ENCODE measurements around the gene HTR1A. TPM values are rescaled to one million over a fixed set of nuclear protein-coding genes. Genes with fewer than 3 reads are reported as not detected.

The HTR1A gene
- total RNA-seq, 4 donors from 2014 or later = not detected

DNA sequence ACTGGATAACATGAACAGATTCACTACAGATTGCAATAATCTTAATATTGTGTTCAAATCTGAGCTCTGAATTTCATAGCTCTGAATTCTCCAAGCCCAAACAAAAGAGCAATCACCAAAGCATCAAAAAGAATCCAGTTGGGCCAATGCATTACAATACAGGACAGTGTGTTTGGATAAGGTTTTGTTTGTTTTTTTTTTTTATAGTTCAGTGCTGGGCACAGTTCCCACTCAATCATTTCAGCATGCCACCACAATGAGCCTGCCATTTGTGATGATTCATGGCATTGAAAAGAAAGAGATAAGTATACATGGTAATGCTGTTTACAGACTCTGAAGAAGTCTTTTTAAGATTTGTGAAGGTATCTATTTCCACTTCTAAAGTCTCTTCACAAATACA lies 1.7 kb upstream of the HTR1A start:
- H3K4me3 ChIP-seq = no peak overlapping the region
- no peak for TF ChIP-seq POLR2A (IDR thresholded peaks at IDR 0.05)
- TF ChIP-seq, protein P1, sequence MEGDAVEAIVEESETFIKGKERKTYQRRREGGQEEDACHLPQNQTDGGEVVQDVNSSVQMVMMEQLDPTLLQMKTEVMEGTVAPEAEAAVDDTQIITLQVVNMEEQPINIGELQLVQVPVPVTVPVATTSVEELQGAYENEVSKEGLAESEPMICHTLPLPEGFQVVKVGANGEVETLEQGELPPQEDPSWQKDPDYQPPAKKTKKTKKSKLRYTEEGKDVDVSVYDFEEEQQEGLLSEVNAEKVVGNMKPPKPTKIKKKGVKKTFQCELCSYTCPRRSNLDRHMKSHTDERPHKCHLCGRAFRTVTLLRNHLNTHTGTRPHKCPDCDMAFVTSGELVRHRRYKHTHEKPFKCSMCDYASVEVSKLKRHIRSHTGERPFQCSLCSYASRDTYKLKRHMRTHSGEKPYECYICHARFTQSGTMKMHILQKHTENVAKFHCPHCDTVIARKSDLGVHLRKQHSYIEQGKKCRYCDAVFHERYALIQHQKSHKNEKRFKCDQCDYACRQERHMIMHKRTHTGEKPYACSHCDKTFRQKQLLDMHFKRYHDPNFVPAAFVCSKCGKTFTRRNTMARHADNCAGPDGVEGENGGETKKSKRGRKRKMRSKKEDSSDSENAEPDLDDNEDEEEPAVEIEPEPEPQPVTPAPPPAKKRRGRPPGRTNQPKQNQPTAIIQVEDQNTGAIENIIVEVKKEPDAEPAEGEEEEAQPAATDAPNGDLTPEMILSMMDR (IDR thresholded peaks at IDR 0.05) = no peak
- H3K27me3 ChIP-seq = peaks cover 0 to 38% (median 9%) of the 10 kb centered on the region in 4 donors
- intact Hi-C loops (cut with DNase I) = loop anchor here (10.0 kb wide), 1 partner anchor 559 kb away; no protein-coding TSS in a partner anchor
- no peaks in the 10 kb centered on the region for H3K36me3 ChIP-seq
- H3K27ac ChIP-seq = no peak overlapping the region
- H3K4me1 ChIP-seq = no peaks in the 10 kb centered on the region
- no peak for DNase-seq
- H3K9me3 ChIP-seq = peaks cover 0 to 8% (median 0%) of the 10 kb centered on the region in 3 donors

DNA sequence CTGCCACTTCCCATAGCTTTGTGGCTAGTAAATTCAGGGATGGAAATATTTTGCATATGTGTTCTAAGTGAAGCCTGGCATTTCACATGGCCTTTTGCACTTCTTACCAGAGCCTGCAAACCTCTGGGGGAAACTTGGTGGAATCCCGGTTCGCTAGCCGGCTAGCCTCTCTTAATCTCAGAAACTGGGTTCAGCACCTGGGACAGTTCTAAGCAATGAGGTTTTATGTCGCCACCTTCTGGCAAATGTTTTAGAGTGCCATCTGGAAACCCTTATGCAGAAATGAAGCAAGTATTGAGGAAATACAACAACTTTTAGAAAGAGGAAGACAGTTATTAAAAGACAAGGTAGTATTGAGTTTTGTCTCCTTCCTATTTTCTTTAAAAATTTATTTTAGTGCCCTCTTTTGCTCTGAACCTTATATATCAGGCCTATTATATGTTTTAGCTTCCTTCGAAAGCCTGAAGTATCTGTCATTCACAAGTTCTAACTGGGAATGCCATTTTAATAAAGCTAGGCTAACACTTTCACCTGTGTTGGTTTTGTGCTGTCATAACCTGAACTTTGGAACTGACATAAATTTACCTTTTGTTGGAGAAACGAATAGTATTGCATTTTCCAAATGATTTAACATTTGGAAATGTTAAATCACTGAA lies 963 bp upstream of the HTR1A start:
- intact Hi-C loops (cut with DNase I) = loop anchor here (10.0 kb wide), 1 partner anchor 558 kb away; no protein-coding TSS in a partner anchor
- Histone ChIP-seq H3K4me1 (no peaks in the 10 kb centered on the region), H3K36me3 (no peaks in the 10 kb centered on the region), H3K27ac (no peak overlapping the region), H3K9me3 (peaks cover 0 to 8% (median 0%) of the 10 kb centered on the region in 3 donors), H3K4me3 (no peak overlapping the region), H3K27me3 (peaks cover 0 to 45% (median 9%) of the 10 kb centered on the region in 4 donors)
- no peak for DNase-seq
- TF ChIP-seq, protein P1 (IDR thresholded peaks at IDR 0.05) = peak in 4 of 6 experiments; percentile 9 to 45 (median 19)
- TF ChIP-seq POLR2A (IDR thresholded peaks at IDR 0.05) = no peak
- 18 to 26% methylated on average over 6 of the region's 6 CpGs for WGBS, 2 donors

DNA sequence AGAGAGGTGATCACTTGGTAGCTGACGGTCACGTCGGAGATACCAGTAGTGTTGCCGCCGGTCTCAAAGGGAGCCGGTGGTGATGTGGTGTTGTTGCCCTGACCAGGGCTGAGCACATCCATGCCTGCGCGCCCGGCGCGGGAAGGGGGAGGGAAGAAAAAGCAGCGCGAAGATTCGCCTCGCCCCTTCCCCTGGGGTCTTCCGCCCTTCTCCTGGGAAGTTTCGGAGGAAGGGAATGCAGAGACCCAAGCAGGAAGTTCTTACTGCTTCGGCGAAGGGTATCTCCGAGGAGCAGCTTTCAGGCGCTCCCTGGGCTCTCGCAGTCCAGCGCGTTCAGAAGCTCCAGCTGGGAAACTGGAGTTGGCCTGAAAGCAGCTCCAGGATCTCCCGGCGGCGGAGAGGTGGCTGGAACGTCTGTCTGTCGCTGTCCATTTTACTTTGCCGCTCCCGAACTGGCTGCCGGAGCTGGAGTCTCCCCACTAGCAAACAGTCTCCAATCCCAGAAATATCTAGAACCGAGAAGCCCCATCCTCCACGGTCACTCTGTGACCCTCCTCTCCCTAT lies 565 bp downstream of the HTR1A start:
- no peak for DNase-seq
- intact Hi-C loops (cut with DNase I) = loop anchor here (10.0 kb wide), 1 partner anchor 557 kb away; no protein-coding TSS in a partner anchor
- TF ChIP-seq POLR2A (IDR thresholded peaks at IDR 0.05) = no peak
- TF ChIP-seq, protein P1 (IDR thresholded peaks at IDR 0.05) = no peak
- Histone ChIP-seq H3K4me3 (no peak overlapping the region), H3K4me1 (no peaks in the 10 kb centered on the region), H3K27ac (no peak overlapping the region), H3K9me3 (peaks cover 0 to 8% (median 0%) of the 10 kb centered on the region in 3 donors), H3K27me3 (peaks cover 0 to 45% (median 9%) of the 10 kb centered on the region in 4 donors), H3K36me3 (no peaks in the 10 kb centered on the region)
- WGBS, 2 donors = 6 to 13% methylated on average over 19 to 20 of the region's 34 CpGs

DNA sequence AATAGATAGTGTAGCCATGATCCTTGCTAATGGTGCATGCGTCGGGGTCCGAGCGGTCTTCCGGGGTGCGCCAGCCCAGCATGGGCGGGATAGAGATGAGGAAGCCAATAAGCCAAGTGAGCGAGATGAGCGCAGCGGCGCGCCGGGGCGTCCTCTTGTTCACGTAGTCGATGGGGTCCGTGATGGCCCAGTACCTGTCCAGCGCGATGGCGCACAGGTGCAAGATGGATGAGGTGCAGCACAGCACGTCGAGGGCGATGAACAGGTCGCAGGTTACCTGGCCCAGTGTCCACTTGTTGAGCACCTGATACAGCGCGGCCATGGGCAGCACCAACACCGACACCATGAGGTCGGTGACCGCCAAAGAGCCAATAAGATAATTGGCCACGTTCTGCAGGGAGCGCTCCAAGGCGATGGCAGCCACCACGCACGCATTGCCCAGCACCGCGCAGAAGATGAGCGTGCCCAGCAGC lies 1.1 kb downstream of the HTR1A start:
- TF ChIP-seq, protein P1 (IDR thresholded peaks at IDR 0.05) = no peak
- TF ChIP-seq POLR2A (IDR thresholded peaks at IDR 0.05) = no peak
- H3K4me1 ChIP-seq = no peaks in the 10 kb centered on the region
- 12 to 27% methylated on average over 8 to 18 of the region's 37 CpGs for WGBS, 2 donors
- H3K36me3 ChIP-seq = no peaks in the 10 kb centered on the region
- intact Hi-C loops (cut with DNase I) = loop anchor here (10.0 kb wide), 1 partner anchor 556 kb away; no protein-coding TSS in a partner anchor
- H3K9me3 ChIP-seq = peaks cover 0 to 8% (median 0%) of the 10 kb centered on the region in 3 donors
- peaks cover 0 to 45% (median 9%) of the 10 kb centered on the region in 4 donors for H3K27me3 ChIP-seq
- H3K4me3 ChIP-seq = no peak overlapping the region
- no peak overlapping the region for H3K27ac ChIP-seq
- DNase-seq = no peak

DNA sequence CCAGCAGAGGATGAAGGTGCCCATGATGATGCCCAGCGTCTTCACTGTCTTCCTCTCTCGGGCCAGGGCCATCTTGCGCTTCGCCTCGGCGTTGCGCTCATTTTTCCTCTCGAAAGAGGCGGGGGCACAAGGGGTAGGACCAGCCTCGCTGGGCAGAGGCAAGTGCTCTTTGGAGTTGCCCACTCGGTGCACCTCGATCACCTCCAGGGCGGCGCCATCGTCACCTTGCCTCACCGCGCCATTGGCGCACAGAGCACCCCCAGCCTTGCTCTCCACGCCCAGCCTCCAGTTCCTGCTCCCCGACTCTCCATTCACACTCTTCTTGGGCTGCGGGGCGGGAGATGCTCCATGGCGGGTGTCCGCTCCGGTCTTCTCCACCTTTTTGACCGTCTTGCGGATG lies 1.6 kb downstream of the HTR1A start:
- 20 to 24% methylated on average over 2 to 19 of the region's 27 CpGs for WGBS, 2 donors
- TF ChIP-seq, protein P1 (IDR thresholded peaks at IDR 0.05) = no peak
- TF ChIP-seq POLR2A (IDR thresholded peaks at IDR 0.05) = no peak
- no peaks in the 10 kb centered on the region for H3K4me1 ChIP-seq
- no peaks in the 10 kb centered on the region for H3K36me3 ChIP-seq
- DNase-seq = no peak
- peaks cover 0 to 8% (median 0%) of the 10 kb centered on the region in 3 donors for H3K9me3 ChIP-seq
- no peak overlapping the region for H3K27ac ChIP-seq
- intact Hi-C loops (cut with DNase I) = loop anchor here (10.0 kb wide), 1 partner anchor 556 kb away; no protein-coding TSS in a partner anchor
- H3K27me3 ChIP-seq = peaks cover 0 to 45% (median 9%) of the 10 kb centered on the region in 4 donors
- H3K4me3 ChIP-seq = no peak overlapping the region
